ENCODE data around the gene PLEKHG7.
"Not testable (repeated sequence)": the region's sequence is repeated elsewhere in the genome, so short reads cannot be mapped to it uniquely, and the experiment has no call there.

Gene PLEKHG7

DNA sequence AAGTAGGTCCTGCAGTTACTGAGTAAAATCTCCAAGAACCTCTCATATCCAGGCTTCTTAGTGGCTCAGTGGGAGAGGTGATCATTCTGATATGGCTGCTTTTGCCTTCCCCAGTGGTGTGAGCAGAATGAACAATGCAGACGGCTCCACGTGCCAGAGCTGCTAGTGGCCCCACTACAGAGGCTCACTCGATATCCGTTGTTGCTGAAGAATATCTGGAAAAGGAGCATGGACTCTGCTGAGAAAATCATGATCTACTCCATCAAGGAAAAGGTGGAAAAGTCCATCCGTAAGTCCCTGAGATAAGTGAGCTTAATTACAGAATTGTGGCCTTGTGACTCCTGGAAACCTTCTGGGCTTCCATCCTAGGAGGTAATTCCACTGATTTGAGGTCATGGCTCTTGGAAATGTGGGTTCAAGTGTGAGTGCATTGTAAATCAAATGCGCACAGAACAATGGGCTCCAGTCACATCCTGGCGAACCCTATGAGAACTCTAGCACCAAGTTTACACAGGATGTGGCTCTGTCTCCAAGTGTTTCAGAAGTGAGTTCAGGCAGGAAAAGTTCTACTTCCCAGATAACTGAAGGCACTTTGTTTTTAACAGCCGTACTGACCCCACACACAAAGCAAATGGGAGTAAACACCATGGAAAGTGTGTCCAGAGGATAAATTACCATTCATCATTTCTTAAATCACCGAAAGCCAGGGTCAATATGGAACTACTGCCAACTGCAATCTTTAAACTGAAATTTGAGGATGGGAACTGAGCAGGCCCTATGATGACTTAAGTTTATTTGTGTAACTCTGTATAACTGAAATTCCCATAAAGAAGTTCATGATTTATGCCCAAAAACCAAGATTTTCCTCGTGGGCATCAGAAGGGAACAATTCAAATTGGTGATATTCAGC lies 51.4 kb downstream of the PLEKHG7 start:
- no peak for FAIRE-seq

DNA sequence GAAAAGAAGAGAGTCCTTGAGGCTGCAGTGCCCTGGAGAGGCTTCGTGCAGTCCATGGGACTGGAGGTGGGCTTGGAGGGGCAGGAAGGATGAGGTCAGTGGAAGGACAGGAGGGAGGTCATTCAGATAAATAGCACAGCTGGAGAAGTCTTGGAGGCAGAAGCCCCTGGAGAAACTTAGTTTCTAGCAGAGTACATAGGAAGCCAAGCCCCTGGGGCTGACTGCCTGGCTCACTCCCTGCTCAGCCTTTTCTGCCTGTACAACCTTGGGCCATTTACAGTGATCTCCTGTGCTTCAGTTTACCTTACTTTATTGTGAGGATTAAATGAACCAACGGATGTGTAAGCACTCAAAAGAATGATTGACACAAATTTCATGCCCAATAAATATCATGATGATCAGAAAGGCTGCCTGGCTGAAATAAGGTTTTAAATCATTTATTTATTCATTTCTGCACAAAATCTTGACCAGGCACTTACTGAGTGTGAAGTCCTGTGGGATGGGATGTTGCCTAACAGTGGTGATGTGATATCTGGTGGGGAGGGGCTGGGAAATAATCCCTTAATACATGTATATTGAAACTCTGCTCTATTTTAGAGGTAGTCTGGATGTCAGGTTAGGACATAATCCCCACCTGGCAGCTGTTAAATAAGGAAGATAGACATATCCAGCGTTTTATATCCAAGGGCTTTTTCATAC lies 54.3 kb downstream of the PLEKHG7 start:
- FAIRE-seq: no peak

DNA sequence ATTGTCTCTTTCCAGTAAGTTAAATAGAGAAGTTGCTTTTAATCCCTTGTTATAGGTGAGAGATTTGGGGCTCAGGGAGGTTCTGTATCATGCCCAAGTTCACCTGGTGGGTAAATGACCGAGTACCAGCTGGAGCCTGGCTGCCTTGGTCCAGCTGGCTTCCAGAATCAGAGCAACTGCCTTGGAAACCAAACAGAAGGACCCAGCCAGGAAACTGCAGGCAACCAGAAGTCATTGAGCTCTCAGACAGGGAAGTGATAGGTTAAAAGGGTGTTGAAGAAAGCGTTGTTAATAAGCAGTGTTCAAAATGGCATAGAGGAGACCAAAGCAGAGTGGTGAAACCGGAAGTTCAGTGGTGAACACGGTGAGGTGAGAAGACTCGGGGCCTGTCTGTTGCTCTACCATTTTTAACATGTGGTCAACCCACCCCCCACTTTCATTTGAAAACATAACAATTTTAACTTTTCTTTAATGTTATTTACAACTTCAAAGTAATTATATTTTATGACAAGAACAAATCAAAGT lies 54.9 kb downstream of the PLEKHG7 start:
- FAIRE-seq: no peak

- FAIRE-seq: no peak
Observed at GRCh38 chr12:92759634-92760268, 57.0 kb downstream of the PLEKHG7 start.

GRCh38 chr12:92762773-92763172 lies 60.0 kb downstream of the PLEKHG7 start:
- FAIRE-seq: no peak

GRCh38 chr12:92764831-92765230 lies 62.0 kb downstream of the PLEKHG7 start:
- FAIRE-seq: no peak

- FAIRE-seq: no peak
Observed at GRCh38 chr12:92765871-92766270, 63.1 kb downstream of the PLEKHG7 start.

- FAIRE-seq: no peak
Observed at GRCh38 chr12:92769124-92769901, 66.5 kb downstream of the PLEKHG7 start.

DNA sequence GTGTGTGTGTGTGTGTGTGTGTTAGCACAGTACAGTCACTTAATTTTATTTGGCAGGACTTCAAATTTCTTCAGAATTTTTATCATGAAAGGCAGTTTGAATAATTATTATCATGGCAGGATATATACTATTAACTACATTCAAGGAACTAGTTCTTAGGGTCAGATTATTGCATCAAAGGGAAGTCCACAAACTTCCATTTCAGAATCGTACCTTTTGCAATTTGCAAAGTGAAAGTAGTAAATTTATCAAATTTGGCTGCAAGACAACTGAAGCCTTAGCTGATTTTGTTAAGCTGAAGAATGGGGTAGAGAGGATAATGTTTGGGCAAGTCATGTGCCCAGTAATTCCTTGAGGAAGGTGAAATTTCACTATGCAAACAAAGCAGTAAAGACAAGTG lies 68.2 kb downstream of the PLEKHG7 start:
- FAIRE-seq: no peak

DNA sequence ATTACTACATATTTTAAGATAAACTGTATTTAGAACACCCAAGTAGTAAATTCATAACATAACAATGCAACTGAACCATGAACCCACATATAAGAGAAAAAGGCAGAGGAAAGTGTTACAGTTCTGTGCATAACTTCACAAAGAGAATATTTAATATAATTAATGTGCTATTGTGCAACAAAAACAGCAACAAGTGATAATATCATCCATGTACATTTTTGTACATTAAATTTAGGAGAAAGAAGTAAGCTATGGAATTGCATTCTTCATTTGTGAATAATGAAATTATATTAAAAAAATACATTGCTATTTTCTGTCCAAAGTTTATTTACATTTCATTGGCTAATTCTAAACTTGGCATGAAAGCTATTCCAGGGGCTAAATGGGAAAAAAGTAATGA lies 72.6 kb downstream of the PLEKHG7 start:
- no peak for FAIRE-seq

DNA sequence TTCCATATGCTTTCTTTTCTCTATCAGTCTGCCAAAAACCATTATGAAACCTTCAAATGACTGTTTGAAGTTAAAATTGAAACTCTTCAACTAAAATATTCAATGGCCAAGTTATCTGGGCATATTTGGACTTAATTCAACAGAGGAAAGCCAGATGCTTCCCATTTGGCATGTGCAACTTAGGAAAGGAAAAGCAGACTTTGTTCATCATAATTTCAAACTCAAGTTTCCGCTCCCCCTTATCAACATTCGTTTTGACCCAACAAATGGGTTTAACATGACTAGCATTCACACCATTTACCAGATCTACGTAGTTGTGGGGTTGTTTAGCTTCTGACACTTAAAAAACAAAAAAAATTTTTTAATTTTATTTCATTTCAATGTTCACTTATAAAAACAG lies 75.7 kb downstream of the PLEKHG7 start:
- FAIRE-seq: no peak

GRCh38 chr12:92779902-92780301 lies 77.1 kb downstream of the PLEKHG7 start:
- no peak for FAIRE-seq

DNA sequence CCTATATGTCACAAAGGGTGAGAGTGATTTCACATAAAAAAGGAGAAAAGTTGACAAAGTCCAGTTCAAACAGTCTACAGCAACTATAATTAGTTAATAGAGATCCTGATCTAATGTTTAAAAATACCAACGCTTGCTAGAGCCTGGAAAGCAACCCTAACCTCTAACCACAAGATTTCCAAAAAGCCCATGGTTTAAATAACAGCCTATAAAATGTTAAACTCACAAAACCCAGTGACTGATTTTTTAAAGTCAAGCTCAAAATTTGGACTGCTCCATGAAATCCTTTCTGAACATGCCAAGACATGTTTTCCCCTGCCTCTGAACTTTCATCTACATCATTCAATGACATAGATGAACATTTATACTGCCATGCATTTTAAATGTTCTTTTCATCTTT lies 81.6 kb downstream of the PLEKHG7 start:
- no peak for FAIRE-seq

- FAIRE-seq: no peak
Observed at GRCh38 chr12:92784797-92785562, 82.2 kb downstream of the PLEKHG7 start.

DNA sequence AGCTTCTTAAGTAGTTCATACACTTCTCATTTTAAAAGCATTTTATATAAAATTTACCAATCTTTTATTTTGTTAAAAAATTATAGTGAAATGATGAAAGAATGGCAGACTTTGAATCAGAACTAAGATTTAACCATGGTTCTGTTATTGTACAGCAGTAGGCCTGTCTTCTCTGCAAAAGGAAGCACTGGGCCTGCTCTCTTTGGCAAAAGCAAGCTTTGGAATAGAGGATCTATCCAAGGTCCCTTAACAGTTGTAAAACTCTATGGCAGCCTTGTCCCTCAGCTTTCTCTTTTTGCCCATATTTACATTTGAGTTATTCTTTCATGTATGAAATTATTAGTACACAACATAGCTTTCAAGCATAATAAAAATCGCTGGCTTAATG lies 82.8 kb downstream of the PLEKHG7 start:
- FAIRE-seq: no peak

- FAIRE-seq: no peak
Observed at GRCh38 chr12:92786045-92786444, 83.3 kb downstream of the PLEKHG7 start.

- not testable (repeated sequence) for FAIRE-seq
Observed at GRCh38 chr12:92794356-92794755, 91.6 kb downstream of the PLEKHG7 start.

DNA sequence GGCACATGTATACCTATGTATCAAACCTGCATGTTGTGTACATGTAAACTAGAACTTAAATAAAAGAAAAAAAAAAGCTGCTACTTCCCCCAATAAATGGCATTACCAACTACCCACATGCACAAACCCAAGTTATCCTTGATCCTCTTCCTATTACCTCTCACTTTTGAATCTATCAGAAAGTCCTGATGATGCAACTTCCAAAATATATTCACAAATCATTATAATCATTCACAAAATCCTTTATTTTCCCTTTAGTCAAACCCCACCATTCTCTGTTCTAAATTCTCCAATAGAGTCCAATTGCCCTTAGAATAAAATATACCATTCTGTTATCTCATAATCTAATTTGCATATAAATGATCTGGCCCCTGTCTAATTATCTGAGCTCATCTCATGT lies 92.0 kb downstream of the PLEKHG7 start:
- FAIRE-seq: no peak

GRCh38 chr12:92796650-92797049 lies 93.9 kb downstream of the PLEKHG7 start:
- FAIRE-seq: no peak

DNA sequence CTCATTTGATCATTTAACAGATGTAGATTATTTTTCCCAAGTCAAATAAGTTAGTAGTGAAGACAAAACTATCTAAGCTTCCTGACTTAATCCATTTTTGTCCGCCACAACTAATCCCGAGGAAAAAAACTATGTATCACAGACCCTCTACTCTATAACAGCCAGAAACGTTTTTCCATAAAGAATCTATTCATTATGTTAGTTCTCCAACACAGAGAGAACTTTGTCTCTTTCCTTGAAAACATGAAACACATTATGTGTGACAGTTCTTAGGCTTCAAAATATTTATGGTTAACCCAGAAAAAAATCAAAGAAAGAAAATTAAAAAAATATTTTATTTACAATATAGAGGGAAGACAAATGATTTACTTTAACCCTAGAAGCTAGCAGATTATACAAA lies 100.1 kb downstream of the PLEKHG7 start:
- FAIRE-seq: no peak

GRCh38 chr12:92803903-92804302 lies 101.1 kb downstream of the PLEKHG7 start:
- no peak for FAIRE-seq

- FAIRE-seq: no peak
Observed at GRCh38 chr12:92810370-92810769, 107.6 kb downstream of the PLEKHG7 start.
